OCI-LY1 (cell line): ENCODE data around the gene DPH7.

Source experiments
- EZH2 ChIP-seq: fragments of 200-600 bp; sonication (generic), shearing (Covaris generic); IDR thresholded peaks from 2 replicates; pipeline ENCODE4 v1.8.0; 2017; ENCODE audit warnings: borderline replicate concordance, mixed run types, mild to moderate bottlenecking, antibody characterized with exemption, low read length, moderate library complexity, mixed read lengths
- TF ChIP-seq, protein P1 (sequence below): fragments of 200-600 bp; sonication (generic), shearing (Covaris generic); IDR thresholded peaks from 2 replicates; pipeline ENCODE4 v1.5.1; 2017; ENCODE audit warnings: mild to moderate bottlenecking, antibody characterized with exemption, low read length, moderate library complexity, mixed read lengths

DNA sequence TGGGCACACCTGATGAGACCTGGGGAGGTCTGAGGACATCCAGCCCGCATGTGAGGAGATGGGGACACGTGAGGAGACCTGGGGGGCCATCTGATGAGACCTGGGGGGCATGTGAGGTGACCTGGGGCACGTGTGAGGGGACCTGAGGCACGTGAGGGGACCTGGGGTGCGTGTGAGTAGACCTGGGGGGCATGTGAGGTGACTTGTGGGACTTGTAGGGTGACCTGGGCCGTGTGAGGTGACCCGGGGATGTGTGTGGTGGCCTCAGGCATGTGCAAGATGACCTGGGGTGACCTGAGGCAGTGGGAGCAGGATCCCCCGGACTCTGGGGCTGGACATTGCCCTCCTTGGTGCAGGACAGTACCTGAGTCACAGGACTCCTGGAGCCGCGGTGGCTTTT, 59.2 kb downstream of the DPH7 start:
- TF ChIP-seq, protein P1, sequence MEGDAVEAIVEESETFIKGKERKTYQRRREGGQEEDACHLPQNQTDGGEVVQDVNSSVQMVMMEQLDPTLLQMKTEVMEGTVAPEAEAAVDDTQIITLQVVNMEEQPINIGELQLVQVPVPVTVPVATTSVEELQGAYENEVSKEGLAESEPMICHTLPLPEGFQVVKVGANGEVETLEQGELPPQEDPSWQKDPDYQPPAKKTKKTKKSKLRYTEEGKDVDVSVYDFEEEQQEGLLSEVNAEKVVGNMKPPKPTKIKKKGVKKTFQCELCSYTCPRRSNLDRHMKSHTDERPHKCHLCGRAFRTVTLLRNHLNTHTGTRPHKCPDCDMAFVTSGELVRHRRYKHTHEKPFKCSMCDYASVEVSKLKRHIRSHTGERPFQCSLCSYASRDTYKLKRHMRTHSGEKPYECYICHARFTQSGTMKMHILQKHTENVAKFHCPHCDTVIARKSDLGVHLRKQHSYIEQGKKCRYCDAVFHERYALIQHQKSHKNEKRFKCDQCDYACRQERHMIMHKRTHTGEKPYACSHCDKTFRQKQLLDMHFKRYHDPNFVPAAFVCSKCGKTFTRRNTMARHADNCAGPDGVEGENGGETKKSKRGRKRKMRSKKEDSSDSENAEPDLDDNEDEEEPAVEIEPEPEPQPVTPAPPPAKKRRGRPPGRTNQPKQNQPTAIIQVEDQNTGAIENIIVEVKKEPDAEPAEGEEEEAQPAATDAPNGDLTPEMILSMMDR, result no peak
- no peak for TF ChIP-seq EZH2
